IPS DF 4.7 (cell line): ENCODE measurements around the gene HSPA1B.
A peak's percentile ranks its signal among the peaks of the same experiment; 100 is the strongest.
"Not testable (repeated sequence)": the region's sequence is repeated elsewhere in the genome, so short reads cannot be mapped to it uniquely, and the experiment has no call there.

Experiments
- DNase-seq: peaks from one replicate; pipeline ENCODE4 v3.0.0-alpha.2; 2013; ENCODE audit warnings: low spot score; ENCODE audit errors: extremely low read depth

HSPA1B gene

GRCh38 chr6:31827286-31828079 is at the start of gene HSPA1B:
Gene HSPA1B (plus strand): TSS chr6:31827738. CDS start chr6:31827951, 213 bp downstream.
- peak; percentile 100 for DNase-seq

GRCh38 chr6:31778193-31778592 is 49.3 kb upstream of the HSPA1B start:
- no peak for DNase-seq

DNA sequence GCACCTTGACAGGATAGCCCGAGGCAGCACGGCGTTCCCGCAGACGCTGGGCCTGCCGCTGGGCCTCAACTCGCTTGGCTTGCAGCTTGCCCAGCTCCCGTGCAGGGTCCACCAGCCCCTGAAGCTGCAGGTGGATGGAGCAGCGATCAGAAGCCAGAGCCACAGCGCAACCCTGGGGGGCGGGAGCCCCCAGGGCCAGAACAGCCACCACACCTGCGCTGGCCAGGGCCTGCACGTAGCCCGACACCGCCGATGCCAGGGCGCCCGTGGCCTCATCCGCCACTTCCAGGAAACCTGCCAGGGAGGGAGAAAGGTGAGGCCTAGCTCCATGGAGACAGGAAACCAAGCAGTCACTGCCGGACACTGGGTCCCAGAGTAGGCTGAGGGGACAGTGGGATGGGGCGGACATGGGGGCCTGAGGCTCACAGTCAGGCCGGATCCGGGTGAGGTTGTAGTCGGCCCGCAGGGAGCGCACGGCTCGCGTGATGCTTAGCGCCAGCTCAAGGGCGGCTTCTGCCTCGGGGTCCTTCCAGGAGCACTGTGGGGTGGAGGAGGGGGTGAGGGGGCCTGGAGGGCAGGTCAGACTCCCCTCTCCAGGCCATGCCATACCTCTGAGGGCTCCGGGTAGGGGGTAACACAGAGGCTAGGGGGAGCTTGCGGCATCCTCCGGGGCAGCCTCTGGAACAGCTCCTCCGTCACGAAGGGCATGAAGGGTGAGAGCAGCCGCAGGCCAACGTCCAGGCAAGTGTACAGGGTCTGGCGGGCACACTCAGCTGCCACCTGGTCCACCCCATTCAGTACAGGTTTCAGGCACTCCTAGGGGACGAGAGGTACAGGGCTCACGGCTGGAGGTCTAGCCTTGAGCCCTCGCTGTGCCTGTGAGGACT is 48.3 kb upstream of the HSPA1B start:
- DNase-seq, result no peak

DNA sequence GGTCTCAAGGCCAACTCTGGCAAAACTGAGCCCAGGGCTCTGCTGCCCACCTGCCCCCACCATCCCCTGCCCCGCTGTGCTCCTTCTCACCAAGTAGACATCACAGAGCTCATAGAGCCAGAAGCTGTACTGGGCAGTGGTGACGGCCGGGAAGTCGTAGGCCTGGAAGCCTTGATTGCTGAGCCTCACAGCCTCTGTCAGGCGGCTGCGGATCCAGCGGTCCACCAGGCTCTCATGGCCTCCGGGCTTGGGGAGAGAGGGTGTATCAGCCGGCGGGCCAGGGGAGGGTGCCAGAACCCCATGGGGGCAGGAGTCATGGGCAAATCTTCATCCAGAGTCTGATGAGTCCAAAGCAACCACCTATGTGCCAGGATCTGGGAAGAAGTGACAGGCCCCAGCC is 47.6 kb upstream of the HSPA1B start:
- no peak for DNase-seq

GRCh38 chr6:31780507-31781243 is 46.9 kb upstream of the HSPA1B start:
- no peak for DNase-seq

- no peak for DNase-seq
Observed at GRCh38 chr6:31781244-31782125, 46.1 kb upstream of the HSPA1B start.

- no peak for DNase-seq
Observed at GRCh38 chr6:31782126-31782855, 45.2 kb upstream of the HSPA1B start.

DNA sequence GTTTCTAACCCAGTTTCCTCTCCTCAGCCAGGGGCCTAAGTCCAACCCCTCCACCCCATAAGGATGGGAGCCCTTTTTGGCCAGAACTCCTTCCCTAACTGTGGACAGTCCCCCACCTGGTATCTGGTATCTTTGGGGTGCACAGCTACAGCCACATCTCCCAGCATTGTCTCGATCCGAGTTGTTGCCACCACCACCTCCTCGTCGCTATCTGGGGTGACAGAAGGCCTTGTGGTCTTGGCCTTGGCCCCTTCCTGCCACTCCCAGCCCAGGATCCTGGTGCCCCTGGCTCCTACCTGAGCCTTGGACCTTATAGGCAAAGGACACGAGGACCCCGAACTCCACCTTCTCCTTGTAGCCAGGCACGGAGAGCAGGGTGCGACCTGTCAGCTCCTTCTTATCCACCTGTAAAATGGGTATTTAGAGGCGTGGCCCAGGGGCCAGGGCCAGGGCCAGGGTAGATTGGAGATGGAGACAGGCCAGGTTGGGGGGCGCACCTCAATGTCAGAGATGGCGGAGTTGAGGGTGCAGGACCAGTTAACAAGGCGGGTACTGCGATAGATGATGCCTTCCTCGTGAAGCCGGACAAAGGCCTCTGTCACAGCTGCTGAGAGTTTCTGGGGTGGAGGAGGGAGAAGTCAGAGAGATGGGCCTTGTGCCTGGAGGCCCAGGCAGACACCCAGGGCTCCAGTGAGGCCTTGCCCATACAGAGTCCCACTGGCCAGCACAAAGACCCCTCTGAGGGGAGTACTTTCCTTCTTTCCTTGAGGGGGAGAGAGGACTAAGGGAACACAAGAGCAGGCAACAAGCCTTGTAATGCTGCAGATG is 43.2 kb upstream of the HSPA1B start:
- no peak for DNase-seq

- DNase-seq, result no peak
Observed at GRCh38 chr6:31785475-31785874, 42.1 kb upstream of the HSPA1B start.

DNA sequence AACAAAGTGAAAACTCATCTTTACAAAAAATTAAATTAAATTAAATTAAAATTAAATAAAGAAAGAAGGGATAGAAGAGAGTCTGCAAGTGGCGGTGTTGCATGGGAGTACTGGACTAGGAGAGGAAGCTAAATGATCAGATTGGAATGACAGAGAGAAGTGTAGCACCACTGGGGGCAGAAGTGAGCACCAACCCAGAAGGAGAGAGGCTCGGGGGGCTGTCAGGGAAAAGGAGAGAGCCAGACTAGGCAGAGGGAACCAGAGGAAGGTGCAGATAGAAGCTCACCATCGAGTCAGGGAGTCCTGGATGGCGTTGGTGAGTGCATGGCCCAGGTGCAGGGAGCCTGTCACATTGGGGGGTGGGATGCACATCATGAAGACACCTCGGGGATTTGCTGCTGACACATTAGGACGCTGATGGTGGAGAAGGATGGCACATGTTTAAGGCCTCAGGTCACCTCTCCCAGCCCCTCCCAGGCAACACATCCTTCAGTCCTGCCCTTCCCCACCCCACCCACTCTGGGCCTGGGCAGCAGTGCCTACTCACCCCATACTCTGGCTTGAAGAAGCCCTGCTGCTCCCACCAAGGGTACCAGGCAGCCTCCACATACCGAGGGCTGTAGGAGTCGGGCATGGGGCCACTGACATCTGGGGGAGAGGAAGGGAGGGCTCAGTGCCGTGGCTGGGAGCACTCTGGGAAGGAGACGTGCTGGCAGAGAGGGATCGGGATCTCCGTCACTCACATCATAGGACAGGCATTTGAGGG is 36.0 kb upstream of the HSPA1B start:
- no peak for DNase-seq

GRCh38 chr6:31792090-31792374 is 35.5 kb upstream of the HSPA1B start:
- no peak for DNase-seq

- no peak for DNase-seq
Observed at GRCh38 chr6:31792761-31793171, 34.8 kb upstream of the HSPA1B start.

GRCh38 chr6:31793927-31794245 is 33.7 kb upstream of the HSPA1B start:
- not testable (repeated sequence) for DNase-seq

DNA sequence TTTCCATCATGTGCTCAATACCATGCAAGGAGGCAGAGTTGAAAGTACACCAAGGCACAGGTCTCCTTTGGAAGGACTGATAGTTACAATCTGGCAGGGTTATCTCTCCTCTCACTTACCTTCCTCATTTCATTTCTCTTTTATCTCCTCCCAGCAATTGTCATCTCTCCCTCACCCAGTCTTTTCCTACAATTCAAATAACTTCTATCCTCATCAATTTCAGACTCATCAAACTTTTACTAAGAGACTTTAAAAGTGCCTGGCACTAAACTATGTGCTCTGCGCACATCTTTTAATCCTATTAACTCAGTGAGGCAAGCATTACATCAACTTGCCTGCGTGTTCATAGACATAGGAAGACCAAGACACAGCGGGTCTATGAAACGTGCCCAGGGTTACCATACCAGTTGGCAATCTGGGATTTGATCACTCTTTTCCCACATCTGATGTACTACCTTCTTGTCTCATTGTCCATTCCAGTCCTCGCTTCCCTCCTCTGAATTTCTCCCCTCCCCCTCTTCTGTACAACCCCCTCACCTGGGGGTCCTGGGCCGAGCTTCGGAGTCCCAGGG is 33.2 kb upstream of the HSPA1B start:
- no peak for DNase-seq

DNA sequence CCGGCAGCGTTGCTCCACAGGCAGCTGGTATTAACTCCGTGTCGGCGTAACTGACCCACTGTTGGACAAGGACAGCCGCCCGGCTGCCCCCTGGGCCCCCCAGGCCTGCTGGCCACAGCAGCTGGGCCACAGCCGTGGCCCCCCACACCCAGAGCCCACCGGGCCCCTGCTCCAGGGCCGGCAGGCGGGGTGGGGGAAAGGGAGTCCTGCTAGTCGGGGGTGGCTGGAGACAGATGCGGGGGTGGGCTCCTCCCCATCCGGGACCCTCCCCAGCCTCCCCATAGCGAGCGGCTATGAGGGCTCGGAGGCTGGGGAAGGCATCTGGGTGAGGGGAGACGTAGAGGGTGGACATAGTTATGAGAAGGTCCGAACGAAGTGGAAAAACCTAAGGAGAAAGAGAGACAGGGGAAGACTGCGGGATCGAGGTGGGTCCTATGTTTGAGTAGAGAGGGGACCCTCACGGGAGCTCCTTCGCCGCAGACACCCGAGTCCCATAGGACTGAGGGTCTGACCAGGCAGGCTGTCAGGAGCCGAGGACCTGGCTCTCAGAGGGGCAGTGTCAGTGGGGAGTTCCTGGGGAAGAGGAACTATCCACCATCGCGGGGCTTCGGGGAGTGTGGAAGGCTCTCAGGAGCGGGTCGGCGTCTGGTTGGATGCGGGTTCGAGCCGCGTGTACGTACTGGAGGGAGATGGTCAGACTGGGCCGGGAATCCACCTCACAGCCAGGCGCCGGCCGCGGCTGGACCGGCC is 32.5 kb upstream of the HSPA1B start:
- DNase-seq, result no peak

- no peak for DNase-seq
Observed at GRCh38 chr6:31795616-31796298, 31.8 kb upstream of the HSPA1B start, which contains the start of gene VARS1. Gene VARS1 (minus strand): TSS chr6:31795752. CDS start chr6:31795217, 535 bp downstream.

DNA sequence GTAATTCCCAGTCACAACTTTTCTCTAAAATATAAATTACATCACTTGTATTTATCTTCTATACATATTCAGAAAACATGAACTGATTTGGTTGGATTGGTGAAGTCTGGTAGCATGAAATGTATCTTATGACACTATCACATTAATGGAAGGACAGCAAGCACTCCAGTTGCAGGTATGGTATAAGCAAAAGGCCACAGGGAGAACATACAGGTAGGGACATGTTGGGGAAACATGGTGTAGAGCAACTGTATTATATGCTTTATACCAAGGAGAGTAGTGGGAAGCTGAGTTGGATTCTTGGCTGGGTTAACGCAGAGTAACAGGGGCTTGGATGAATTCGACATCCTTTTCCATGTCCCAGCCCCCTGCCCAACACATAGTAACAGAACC is 30.5 kb upstream of the HSPA1B start:
- no peak for DNase-seq
